ENCODE measurements around the gene CATSPERD. TPM values are rescaled to one million over a fixed set of nuclear protein-coding genes. Genes with fewer than 3 reads are reported as not detected.

The CATSPERD gene
- total and polyA plus RNA-seq, 9 of the 15 experiments (the other 6 are each of a cell fraction or from before 2014, with no cell fraction given) = not detected

DNA sequence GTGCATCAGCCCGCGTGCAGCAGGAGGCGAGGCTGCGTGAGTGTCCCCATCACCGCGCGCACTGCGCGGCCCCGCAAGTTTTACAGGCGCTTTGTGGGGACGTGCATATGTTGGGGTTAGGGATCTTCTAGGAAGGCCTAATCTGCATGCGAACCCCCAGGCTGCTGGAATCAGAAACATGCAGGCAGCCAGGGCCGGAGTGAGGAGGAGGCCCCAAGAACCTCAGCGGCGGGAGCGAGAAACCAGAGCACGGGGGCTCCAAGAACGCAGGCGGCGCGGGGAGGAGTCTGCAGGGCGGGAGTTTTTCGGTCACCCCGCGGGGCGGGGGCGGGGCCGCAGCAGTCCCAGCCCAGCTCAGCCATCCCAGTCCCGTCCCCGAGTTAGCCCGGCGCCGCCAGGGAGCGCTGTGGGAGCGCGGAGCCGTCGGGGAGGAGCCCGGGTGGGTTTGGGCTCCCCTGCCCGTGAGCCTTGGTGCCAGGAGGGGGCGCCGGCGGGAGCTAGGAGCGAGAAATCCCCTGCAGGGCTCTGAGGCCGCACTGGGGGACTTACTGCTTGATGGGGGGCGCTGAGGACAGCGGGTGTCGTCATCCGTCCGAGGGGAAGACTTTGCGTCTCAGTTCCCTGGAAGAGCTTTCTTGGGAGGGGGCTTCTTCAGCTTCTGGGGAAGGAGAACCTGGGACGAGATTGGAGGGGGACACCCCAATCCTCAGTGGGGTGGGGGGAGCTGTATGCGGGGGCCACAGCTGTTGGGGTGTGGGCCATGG is 83.5 kb downstream of the CATSPERD start (continued):
- TF ChIP-seq, protein P1, sequence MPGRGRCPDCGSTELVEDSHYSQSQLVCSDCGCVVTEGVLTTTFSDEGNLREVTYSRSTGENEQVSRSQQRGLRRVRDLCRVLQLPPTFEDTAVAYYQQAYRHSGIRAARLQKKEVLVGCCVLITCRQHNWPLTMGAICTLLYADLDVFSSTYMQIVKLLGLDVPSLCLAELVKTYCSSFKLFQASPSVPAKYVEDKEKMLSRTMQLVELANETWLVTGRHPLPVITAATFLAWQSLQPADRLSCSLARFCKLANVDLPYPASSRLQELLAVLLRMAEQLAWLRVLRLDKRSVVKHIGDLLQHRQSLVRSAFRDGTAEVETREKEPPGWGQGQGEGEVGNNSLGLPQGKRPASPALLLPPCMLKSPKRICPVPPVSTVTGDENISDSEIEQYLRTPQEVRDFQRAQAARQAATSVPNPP (IDR thresholded peaks at IDR 0.05; ENCODE audit: borderline replicate concordance, insufficient read depth, insufficient read length) = no peak
- TF ChIP-seq MYC (IDR thresholded peaks at IDR 0.05; ENCODE audit: low read depth, low read length) (peak; percentile 74; the same call in 1 of the 2 replicates), MYC (CRISPR knock-in tag; IDR thresholded peaks at IDR 0.05; ENCODE audit: borderline replicate concordance, low read depth) (no peak), PRMT5 (CRISPR knock-in tag; IDR thresholded peaks at IDR 0.05) (peak; percentile 83; the same call in 1 of the 2 replicates), ZNF239 (CRISPR knock-in tag; IDR thresholded peaks at IDR 0.05) (no peak), TEAD4 (IDR thresholded peaks at IDR 0.05; ENCODE audit: low read length) (no peak; the same call in 1 of the 2 replicates), TEAD4 (CRISPR knock-in tag; IDR thresholded peaks at IDR 0.05; ENCODE audit: borderline replicate concordance) (peak; percentile 100), PHF8 (IDR thresholded peaks at IDR 0.05; ENCODE audit: borderline replicate concordance, low read length) (peak; percentile 34; the same call in 1 of the 2 replicates), CBFB (CRISPR knock-in tag; IDR thresholded peaks at IDR 0.05) (peak; percentile 91; the same call in 1 of the 2 replicates), HDAC1 (IDR thresholded peaks at IDR 0.05) (peak in 1 of 2 experiments; percentile 43; a peak in 1 of 4 replicates), FOXK2 (conservative IDR thresholded peaks at IDR 0.05 in 1 of 2, IDR thresholded peaks at IDR 0.05 in 1 of 2; ENCODE audit: low read depth in 2 of 2) (no peak), KHSRP (IDR thresholded peaks at IDR 0.05) (no peak), HNRNPLL (IDR thresholded peaks at IDR 0.05; ENCODE audit: low read depth, low read length, poor library complexity, severe bottlenecking) (peak; percentile 79), ZNF143 (CRISPR knock-in tag; IDR thresholded peaks at IDR 0.05) (0 out of 2 replicates have a peak, but pooled peaks have one; percentile 33), ZNF175 (CRISPR knock-in tag; IDR thresholded peaks at IDR 0.05; ENCODE audit: low read depth) (no peak), FOXJ3 (CRISPR knock-in tag; IDR thresholded peaks at IDR 0.05) (no peak), KDM1A (IDR thresholded peaks at IDR 0.05) (peak in 1 of 2 experiments; percentile 11; a peak in 1 of 4 replicates)
- TF ChIP-seq, protein P2, sequence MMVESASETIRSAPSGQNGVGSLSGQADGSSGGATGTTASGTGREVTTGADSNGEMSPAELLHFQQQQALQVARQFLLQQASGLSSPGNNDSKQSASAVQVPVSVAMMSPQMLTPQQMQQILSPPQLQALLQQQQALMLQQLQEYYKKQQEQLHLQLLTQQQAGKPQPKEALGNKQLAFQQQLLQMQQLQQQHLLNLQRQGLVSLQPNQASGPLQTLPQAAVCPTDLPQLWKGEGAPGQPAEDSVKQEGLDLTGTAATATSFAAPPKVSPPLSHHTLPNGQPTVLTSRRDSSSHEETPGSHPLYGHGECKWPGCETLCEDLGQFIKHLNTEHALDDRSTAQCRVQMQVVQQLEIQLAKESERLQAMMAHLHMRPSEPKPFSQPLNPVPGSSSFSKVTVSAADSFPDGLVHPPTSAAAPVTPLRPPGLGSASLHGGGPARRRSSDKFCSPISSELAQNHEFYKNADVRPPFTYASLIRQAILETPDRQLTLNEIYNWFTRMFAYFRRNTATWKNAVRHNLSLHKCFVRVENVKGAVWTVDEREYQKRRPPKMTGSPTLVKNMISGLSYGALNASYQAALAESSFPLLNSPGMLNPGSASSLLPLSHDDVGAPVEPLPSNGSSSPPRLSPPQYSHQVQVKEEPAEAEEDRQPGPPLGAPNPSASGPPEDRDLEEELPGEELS (CRISPR knock-in tag; IDR thresholded peaks at IDR 0.05; ENCODE audit: borderline replicate concordance) = peak; percentile 100
- TF ChIP-seq, protein P3, sequence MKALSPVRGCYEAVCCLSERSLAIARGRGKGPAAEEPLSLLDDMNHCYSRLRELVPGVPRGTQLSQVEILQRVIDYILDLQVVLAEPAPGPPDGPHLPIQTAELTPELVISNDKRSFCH (CRISPR knock-in tag; IDR thresholded peaks at IDR 0.05) = no peak
- TF ChIP-seq, protein P3 (tag; IDR thresholded peaks at IDR 0.05) = peak; percentile 20; the same call in 1 of the 2 replicates
- TF ChIP-seq, protein P4, sequence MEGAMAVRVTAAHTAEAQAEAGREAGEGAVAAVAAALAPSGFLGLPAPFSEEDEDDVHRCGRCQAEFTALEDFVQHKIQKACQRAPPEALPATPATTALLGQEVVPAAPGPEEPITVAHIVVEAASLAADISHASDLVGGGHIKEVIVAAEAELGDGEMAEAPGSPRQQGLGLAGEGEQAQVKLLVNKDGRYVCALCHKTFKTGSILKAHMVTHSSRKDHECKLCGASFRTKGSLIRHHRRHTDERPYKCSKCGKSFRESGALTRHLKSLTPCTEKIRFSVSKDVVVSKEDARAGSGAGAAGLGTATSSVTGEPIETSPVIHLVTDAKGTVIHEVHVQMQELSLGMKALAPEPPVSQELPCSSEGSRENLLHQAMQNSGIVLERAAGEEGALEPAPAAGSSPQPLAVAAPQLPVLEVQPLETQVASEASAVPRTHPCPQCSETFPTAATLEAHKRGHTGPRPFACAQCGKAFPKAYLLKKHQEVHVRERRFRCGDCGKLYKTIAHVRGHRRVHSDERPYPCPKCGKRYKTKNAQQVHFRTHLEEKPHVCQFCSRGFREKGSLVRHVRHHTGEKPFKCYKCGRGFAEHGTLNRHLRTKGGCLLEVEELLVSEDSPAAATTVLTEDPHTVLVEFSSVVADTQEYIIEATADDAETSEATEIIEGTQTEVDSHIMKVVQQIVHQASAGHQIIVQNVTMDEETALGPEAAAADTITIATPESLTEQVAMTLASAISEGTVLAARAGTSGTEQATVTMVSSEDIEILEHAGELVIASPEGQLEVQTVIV (CRISPR knock-in tag; IDR thresholded peaks at IDR 0.05; ENCODE audit: borderline replicate concordance) = no peak

Data from K562 (cell line).